HEK293 (cell line): Measurements from ENCODE around the gene LYPD6B.

Experiments
- BCL11A ChIP-seq: fragments of 450-650 bp; formaldehyde crosslinking; IDR thresholded peaks from 2 replicates; pipeline ENCODE4 v1.5.1; 2016; ENCODE audit warnings: low read depth, missing biosample characterization, missing genetic modification characterization
- FEZF1 ChIP-seq: fragments of 450-650 bp; formaldehyde crosslinking; IDR thresholded peaks from 2 replicates; pipeline ENCODE4 v1.5.1; 2016; ENCODE audit warnings: missing biosample characterization, missing genetic modification characterization
- GLI2 ChIP-seq: fragments of 450-650 bp; formaldehyde crosslinking; IDR thresholded peaks from 2 replicates; pipeline ENCODE4; 2017; ENCODE audit warnings: missing biosample characterization, missing genetic modification characterization, low read depth, borderline replicate concordance
- HOXD13 ChIP-seq: sonication (generic); formaldehyde crosslinking; IDR thresholded peaks from 2 replicates; pipeline ENCODE4 v1.8.0; 2022; ENCODE audit warnings: missing genetic modification reagents, borderline replicate concordance
- MEIS1 ChIP-seq: sonication (generic); formaldehyde crosslinking; IDR thresholded peaks from 2 replicates; pipeline ENCODE4 v1.8.1; 2022; ENCODE audit warnings: missing genetic modification reagents, mild to moderate bottlenecking, borderline replicate concordance
- OSR2 ChIP-seq: fragments of 450-650 bp; formaldehyde crosslinking; IDR thresholded peaks from 2 replicates; pipeline ENCODE4 v1.5.1; 2016; ENCODE audit warnings: missing biosample characterization, missing genetic modification characterization
- ZBTB8A ChIP-seq: fragments of 450-650 bp; formaldehyde crosslinking; IDR thresholded peaks from 2 replicates; pipeline ENCODE4 v1.5.1; 2016; ENCODE audit warnings: missing biosample characterization, missing genetic modification characterization
- ZNF112 ChIP-seq: fragments of 450-650 bp; formaldehyde crosslinking; IDR thresholded peaks from 2 replicates; pipeline ENCODE4 v1.5.0; 2017; ENCODE audit warnings: missing biosample characterization, missing genetic modification characterization
- ZNF140 ChIP-seq: fragments of 450-650 bp; formaldehyde crosslinking; IDR thresholded peaks from 2 replicates; pipeline ENCODE4 v1.5.1; 2016; ENCODE audit warnings: missing biosample characterization, missing genetic modification characterization
- ZNF169 ChIP-seq: fragments of 450-650 bp; formaldehyde crosslinking; IDR thresholded peaks from 2 replicates; pipeline ENCODE4 v1.5.1; 2016; ENCODE audit warnings: missing biosample characterization, missing genetic modification characterization
- ZNF24 ChIP-seq: fragments of 450-650 bp; formaldehyde crosslinking; IDR thresholded peaks from 2 replicates; pipeline ENCODE4 v1.5.1; 2016; ENCODE audit warnings: missing biosample characterization, missing genetic modification characterization
- ZNF266 ChIP-seq: fragments of 450-650 bp; formaldehyde crosslinking; IDR thresholded peaks from 2 replicates; pipeline ENCODE4 v1.5.1; 2016; ENCODE audit warnings: missing biosample characterization, missing genetic modification characterization, low read depth
- ZNF341 ChIP-seq: fragments of 450-650 bp; formaldehyde crosslinking; IDR thresholded peaks from 2 replicates; pipeline ENCODE4; 2016; ENCODE audit warnings: low read depth, missing biosample characterization, missing genetic modification characterization
- ZNF350 ChIP-seq: fragments of 450-650 bp; formaldehyde crosslinking; IDR thresholded peaks from 2 replicates; pipeline ENCODE4 v1.5.0; 2017; ENCODE audit warnings: missing biosample characterization, mild to moderate bottlenecking, missing genetic modification characterization
- ZNF391 ChIP-seq: fragments of 450-650 bp; formaldehyde crosslinking; IDR thresholded peaks from 2 replicates; pipeline ENCODE4 v1.5.1; 2016; ENCODE audit warnings: low read depth, missing biosample characterization, missing genetic modification characterization, borderline replicate concordance
- ZNF416 ChIP-seq: fragments of 450-650 bp; formaldehyde crosslinking; IDR thresholded peaks from 2 replicates; pipeline ENCODE4 v1.5.1; 2016; ENCODE audit warnings: missing biosample characterization, missing genetic modification characterization
- ZNF423 ChIP-seq: fragments of 450-650 bp; formaldehyde crosslinking; IDR thresholded peaks from 2 replicates; pipeline ENCODE4 v1.5.1; 2016; ENCODE audit warnings: missing biosample characterization, missing genetic modification characterization
- ZNF426 ChIP-seq: fragments of 450-650 bp; formaldehyde crosslinking; IDR thresholded peaks from 2 replicates; pipeline ENCODE4 v1.5.1; 2017; ENCODE audit warnings: missing biosample characterization, missing genetic modification characterization, mild to moderate bottlenecking, inconsistent platforms, moderate library complexity
- ZNF521 ChIP-seq: fragments of 450-650 bp; formaldehyde crosslinking; IDR thresholded peaks from 2 replicates; pipeline ENCODE4 v1.5.1; 2017; ENCODE audit warnings: missing biosample characterization, mild to moderate bottlenecking, missing genetic modification characterization
- ZNF596 ChIP-seq: fragments of 450-650 bp; IDR thresholded peaks from 2 replicates; pipeline ENCODE4 v1.5.0; 2018; ENCODE audit warnings: missing biosample characterization, mild to moderate bottlenecking, missing genetic modification characterization, moderate library complexity
- ZNF629 ChIP-seq: fragments of 450-650 bp; formaldehyde crosslinking; IDR thresholded peaks from 2 replicates; pipeline ENCODE4 v1.5.1; 2017; ENCODE audit warnings: missing biosample characterization, missing genetic modification characterization
- ZNF658 ChIP-seq: fragments of 450-650 bp; formaldehyde crosslinking; IDR thresholded peaks from 2 replicates; pipeline ENCODE4; 2016; ENCODE audit warnings: missing biosample characterization, missing genetic modification characterization
- ZNF660 ChIP-seq: fragments of 450-650 bp; IDR thresholded peaks from 2 replicates; pipeline ENCODE4 v1.5.1; 2018; ENCODE audit warnings: missing biosample characterization, mild to moderate bottlenecking, missing genetic modification characterization
- ZNF76 ChIP-seq: fragments of 450-650 bp; formaldehyde crosslinking; IDR thresholded peaks from 2 replicates; pipeline ENCODE4; 2016; ENCODE audit warnings: low read depth, missing biosample characterization, missing genetic modification characterization, borderline replicate concordance
- ZNF791 ChIP-seq: fragments of 450-650 bp; formaldehyde crosslinking; IDR thresholded peaks from 2 replicates; pipeline ENCODE4 v1.5.1; 2016; ENCODE audit warnings: missing biosample characterization, missing genetic modification characterization
- ZNF792 ChIP-seq: fragments of 450-650 bp; formaldehyde crosslinking; IDR thresholded peaks from 2 replicates; pipeline ENCODE4 v1.5.1; 2016; ENCODE audit warnings: missing biosample characterization, missing genetic modification characterization
- ZXDB ChIP-seq: fragments of 450-650 bp; formaldehyde crosslinking; IDR thresholded peaks from 2 replicates; pipeline ENCODE4 v1.5.1; 2016; ENCODE audit warnings: missing biosample characterization, missing genetic modification characterization
- TF ChIP-seq, protein P1 (sequence below): fragments of 450-650 bp; formaldehyde crosslinking; IDR thresholded peaks from 2 replicates; pipeline ENCODE4 v1.5.1; 2016; ENCODE audit warnings: missing biosample characterization, missing genetic modification characterization
- TF ChIP-seq, protein P2 (sequence below): fragments of 450-650 bp; IDR thresholded peaks from 2 replicates; pipeline ENCODE4 v1.5.1; 2018; ENCODE audit warnings: missing biosample characterization, missing genetic modification characterization
- TF ChIP-seq, protein P3 (sequence below): fragments of 450-650 bp; formaldehyde crosslinking; IDR thresholded peaks from 2 replicates; pipeline ENCODE4 v1.5.1; 2016; ENCODE audit warnings: missing biosample characterization, missing genetic modification characterization
- TF ChIP-seq, protein P4 (sequence below): fragments of 450-650 bp; formaldehyde crosslinking; IDR thresholded peaks from 2 replicates; pipeline ENCODE4 v1.5.1; 2017; ENCODE audit warnings: missing biosample characterization, mild to moderate bottlenecking, missing genetic modification characterization, moderate library complexity
- TF ChIP-seq, protein P5 (sequence below): fragments of 450-650 bp; formaldehyde crosslinking; IDR thresholded peaks from 2 replicates; pipeline ENCODE4 v1.5.1; 2017; ENCODE audit warnings: missing biosample characterization, missing genetic modification characterization

LYPD6B gene

DNA sequence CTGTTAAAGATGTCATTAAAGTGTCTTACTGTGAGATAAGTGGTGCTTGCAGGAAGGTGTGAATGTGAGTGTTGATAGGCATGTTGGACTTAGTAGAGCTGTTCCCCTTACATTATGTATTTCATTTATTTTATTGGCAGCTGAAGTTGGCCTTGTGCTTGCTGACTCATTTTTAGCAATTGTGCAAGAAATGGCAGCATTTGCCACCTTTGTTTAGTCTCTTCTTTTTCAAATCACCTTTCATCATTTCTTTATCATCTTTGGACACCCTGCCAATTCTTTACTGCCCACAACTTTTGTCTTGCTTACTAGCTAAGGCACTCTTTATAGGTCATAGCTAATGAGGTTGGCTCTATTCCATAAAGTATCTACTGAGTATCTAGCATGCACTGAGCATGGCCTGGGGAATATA lies 161.6 kb downstream of the LYPD6B start (continued):
- TF ChIP-seq, protein P1, sequence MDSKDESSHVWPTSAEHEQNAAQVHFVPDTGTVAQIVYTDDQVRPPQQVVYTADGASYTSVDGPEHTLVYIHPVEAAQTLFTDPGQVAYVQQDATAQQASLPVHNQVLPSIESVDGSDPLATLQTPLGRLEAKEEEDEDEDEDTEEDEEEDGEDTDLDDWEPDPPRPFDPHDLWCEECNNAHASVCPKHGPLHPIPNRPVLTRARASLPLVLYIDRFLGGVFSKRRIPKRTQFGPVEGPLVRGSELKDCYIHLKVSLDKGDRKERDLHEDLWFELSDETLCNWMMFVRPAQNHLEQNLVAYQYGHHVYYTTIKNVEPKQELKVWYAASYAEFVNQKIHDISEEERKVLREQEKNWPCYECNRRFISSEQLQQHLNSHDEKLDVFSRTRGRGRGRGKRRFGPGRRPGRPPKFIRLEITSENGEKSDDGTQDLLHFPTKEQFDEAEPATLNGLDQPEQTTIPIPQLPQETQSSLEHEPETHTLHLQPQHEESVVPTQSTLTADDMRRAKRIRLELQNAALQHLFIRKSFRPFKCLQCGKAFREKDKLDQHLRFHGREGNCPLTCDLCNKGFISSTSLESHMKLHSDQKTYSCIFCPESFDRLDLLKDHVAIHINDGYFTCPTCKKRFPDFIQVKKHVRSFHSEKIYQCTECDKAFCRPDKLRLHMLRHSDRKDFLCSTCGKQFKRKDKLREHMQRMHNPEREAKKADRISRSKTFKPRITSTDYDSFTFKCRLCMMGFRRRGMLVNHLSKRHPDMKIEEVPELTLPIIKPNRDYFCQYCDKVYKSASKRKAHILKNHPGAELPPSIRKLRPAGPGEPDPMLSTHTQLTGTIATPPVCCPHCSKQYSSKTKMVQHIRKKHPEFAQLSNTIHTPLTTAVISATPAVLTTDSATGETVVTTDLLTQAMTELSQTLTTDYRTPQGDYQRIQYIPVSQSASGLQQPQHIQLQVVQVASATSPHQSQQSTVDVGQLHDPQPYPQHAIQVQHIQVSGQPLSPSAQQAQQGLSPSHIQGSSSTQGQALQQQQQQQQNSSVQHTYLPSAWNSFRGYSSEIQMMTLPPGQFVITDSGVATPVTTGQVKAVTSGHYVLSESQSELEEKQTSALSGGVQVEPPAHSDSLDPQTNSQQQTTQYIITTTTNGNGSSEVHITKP (tag by site-specific recombination) = no peak
- TF ChIP-seq ZNF629 (tag by site-specific recombination) = no peak
- TF ChIP-seq, protein P2, sequence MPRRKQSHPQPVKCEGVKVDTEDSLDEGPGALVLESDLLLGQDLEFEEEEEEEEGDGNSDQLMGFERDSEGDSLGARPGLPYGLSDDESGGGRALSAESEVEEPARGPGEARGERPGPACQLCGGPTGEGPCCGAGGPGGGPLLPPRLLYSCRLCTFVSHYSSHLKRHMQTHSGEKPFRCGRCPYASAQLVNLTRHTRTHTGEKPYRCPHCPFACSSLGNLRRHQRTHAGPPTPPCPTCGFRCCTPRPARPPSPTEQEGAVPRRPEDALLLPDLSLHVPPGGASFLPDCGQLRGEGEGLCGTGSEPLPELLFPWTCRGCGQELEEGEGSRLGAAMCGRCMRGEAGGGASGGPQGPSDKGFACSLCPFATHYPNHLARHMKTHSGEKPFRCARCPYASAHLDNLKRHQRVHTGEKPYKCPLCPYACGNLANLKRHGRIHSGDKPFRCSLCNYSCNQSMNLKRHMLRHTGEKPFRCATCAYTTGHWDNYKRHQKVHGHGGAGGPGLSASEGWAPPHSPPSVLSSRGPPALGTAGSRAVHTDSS (tag by site-specific recombination) = no peak
- TF ChIP-seq ZBTB8A (tag by site-specific recombination) = no peak
- TF ChIP-seq ZNF792 (tag by site-specific recombination) = no peak
- TF ChIP-seq, protein P3, sequence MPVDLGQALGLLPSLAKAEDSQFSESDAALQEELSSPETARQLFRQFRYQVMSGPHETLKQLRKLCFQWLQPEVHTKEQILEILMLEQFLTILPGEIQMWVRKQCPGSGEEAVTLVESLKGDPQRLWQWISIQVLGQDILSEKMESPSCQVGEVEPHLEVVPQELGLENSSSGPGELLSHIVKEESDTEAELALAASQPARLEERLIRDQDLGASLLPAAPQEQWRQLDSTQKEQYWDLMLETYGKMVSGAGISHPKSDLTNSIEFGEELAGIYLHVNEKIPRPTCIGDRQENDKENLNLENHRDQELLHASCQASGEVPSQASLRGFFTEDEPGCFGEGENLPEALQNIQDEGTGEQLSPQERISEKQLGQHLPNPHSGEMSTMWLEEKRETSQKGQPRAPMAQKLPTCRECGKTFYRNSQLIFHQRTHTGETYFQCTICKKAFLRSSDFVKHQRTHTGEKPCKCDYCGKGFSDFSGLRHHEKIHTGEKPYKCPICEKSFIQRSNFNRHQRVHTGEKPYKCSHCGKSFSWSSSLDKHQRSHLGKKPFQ (tag by site-specific recombination) = peak; percentile 71; the same call in 1 of the 2 replicates
- TF ChIP-seq ZNF423 (tag by site-specific recombination) = no peak
- TF ChIP-seq ZNF341 (tag by site-specific recombination) = no peak
- no peak for TF ChIP-seq ZNF596 (tag by site-specific recombination)
- TF ChIP-seq HOXD13 (CRISPR knock-in tag) = 0 out of 2 replicates have a peak, but pooled peaks have one; percentile 55
- TF ChIP-seq ZNF791 (tag by site-specific recombination) = no peak
- TF ChIP-seq ZNF658 = no peak
- no peak for TF ChIP-seq ZNF140 (tag by site-specific recombination)
- TF ChIP-seq ZNF660 = no peak
- no peak for TF ChIP-seq GLI2 (tag by site-specific recombination)
- TF ChIP-seq ZNF521 (tag by site-specific recombination) = no peak
- no peak for TF ChIP-seq ZNF112 (tag by site-specific recombination)
- peak; percentile 80 for TF ChIP-seq OSR2 (tag by site-specific recombination)
- TF ChIP-seq ZNF350 (tag by site-specific recombination) = no peak
- TF ChIP-seq FEZF1 = peak; percentile 81
- no peak for TF ChIP-seq ZNF426
- TF ChIP-seq, protein P4, sequence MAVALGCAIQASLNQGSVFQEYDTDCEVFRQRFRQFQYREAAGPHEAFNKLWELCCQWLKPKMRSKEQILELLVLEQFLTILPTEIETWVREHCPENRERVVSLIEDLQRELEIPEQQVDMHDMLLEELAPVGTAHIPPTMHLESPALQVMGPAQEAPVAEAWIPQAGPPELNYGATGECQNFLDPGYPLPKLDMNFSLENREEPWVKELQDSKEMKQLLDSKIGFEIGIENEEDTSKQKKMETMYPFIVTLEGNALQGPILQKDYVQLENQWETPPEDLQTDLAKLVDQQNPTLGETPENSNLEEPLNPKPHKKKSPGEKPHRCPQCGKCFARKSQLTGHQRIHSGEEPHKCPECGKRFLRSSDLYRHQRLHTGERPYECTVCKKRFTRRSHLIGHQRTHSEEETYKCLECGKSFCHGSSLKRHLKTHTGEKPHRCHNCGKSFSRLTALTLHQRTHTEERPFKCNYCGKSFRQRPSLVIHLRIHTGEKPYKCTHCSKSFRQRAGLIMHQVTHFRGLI (tag by site-specific recombination) = no peak
- no peak for TF ChIP-seq ZNF24 (tag by site-specific recombination)
- no peak for TF ChIP-seq BCL11A (tag by site-specific recombination)
- TF ChIP-seq ZNF391 (tag by site-specific recombination) = no peak
- TF ChIP-seq, protein P5, sequence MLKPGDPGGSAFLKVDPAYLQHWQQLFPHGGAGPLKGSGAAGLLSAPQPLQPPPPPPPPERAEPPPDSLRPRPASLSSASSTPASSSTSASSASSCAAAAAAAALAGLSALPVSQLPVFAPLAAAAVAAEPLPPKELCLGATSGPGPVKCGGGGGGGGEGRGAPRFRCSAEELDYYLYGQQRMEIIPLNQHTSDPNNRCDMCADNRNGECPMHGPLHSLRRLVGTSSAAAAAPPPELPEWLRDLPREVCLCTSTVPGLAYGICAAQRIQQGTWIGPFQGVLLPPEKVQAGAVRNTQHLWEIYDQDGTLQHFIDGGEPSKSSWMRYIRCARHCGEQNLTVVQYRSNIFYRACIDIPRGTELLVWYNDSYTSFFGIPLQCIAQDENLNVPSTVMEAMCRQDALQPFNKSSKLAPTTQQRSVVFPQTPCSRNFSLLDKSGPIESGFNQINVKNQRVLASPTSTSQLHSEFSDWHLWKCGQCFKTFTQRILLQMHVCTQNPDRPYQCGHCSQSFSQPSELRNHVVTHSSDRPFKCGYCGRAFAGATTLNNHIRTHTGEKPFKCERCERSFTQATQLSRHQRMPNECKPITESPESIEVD (tag by site-specific recombination) = peak; percentile 56; the same call in 1 of the 2 replicates
- no peak for TF ChIP-seq MEIS1 (CRISPR knock-in tag)
- no peak for TF ChIP-seq ZNF76 (tag by site-specific recombination)
- TF ChIP-seq ZXDB (tag by site-specific recombination) = 0 out of 2 replicates have a peak, but pooled peaks have one; percentile 18
- no peak for TF ChIP-seq ZNF266 (tag by site-specific recombination)
- no peak for TF ChIP-seq ZNF416 (tag by site-specific recombination)
- TF ChIP-seq ZNF169 (tag by site-specific recombination) = no peak
